Measurements from ENCODE around the gene CCL3. TPM values are rescaled to one million over a fixed set of nuclear protein-coding genes. Genes with fewer than 3 reads are reported as not detected.

CCL3 gene
- total and polyA plus RNA-seq, 2 experiments from 2014 or later = not detected

DNA sequence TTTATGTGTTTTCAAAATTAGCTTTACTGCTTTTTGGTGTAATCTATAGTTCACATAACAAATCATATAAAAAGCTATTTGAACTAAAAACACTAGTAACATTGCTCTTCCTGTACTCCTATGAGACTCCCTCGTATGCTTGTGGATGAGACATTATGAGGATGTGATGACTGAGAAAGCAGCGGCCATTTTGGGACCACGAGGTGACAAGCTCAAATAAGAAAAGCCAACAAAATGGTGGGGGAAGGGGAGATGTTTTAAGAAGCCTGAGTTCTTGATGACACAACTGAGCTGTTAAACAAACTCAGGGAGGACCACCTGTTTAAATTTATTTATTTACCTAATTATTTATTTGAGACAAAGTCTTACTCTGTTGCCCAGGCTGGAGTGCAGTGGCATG lies 21.4 kb downstream of the CCL3 start:
- WGBS, 2 experiments (ENCODE audit: low coverage in 1 of 2, low lambda C conversion rate in 2 of 2, missing lambda C conversion rate in 2 of 2) = 13 to 24% methylated on average over 3 of the region's 3 CpGs
- no peak for TF ChIP-seq EZH2 (IDR thresholded peaks at IDR 0.05; ENCODE audit: insufficient read depth, poor library complexity, severe bottlenecking)
- TF ChIP-seq EZH2phosphoT487 (IDR thresholded peaks at IDR 0.05; ENCODE audit: insufficient read depth, low read depth) = no peak

DNA sequence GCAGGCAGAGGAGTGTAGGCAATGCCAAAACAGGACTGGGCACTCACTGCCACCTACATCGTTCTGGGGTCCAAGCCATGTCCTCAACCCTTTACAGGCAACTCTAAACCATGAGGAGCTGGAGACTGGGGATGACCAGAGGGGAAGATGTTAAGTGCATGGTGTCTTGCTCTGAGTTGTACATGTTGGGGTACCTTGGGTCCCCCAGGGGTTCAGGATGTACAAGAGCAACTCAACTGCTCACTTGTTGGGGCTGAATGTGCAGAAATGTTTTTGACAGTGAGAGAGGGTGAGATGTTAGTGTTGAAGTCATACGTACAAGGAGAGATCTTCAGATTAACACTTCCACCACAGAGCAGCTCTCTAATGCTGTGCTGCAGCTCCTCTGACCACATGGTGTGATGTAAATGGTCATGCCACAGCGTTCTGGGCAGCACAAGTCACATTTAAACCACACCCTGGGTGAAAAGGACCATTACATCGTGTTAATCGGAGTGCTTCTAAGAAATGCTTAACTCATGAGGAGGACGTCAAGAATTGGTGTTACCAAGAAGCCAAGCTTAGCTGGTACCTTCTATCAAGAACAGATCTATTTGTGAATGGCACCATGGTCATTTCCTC lies 23.5 kb downstream of the CCL3 start:
- TF ChIP-seq EZH2 (IDR thresholded peaks at IDR 0.05; ENCODE audit: insufficient read depth, poor library complexity, severe bottlenecking) = no peak
- no peak for TF ChIP-seq EZH2phosphoT487 (IDR thresholded peaks at IDR 0.05; ENCODE audit: insufficient read depth, low read depth)
- Histone ChIP-seq H3K4me3 (no peak overlapping the region), H4K20me1 (ENCODE audit: insufficient read depth) (no peaks in the 10 kb centered on the region), H3K79me2 (ENCODE audit: insufficient read depth) (no peaks in the 10 kb centered on the region), H3K4me1 (ENCODE audit: insufficient read depth) (no peaks in the 10 kb centered on the region), H3K36me3 (ENCODE audit: low read depth) (no peaks in the 10 kb centered on the region), H3F3A (ENCODE audit: insufficient read depth) (no peaks in the 10 kb centered on the region), H2AFZ (no peak overlapping the region), H3K9me2 (ENCODE audit: insufficient read depth) (no peaks in the 10 kb centered on the region), H3K27me3 (replicated peaks; ENCODE audit: insufficient read depth) (no peaks in the 10 kb centered on the region; the same call in 1 of the 2 replicates), H3K9me3 (ENCODE audit: low read depth) (no peaks in the 10 kb centered on the region), H3K9ac (no peak overlapping the region), H3K27ac (no peak overlapping the region), H3K4me2 (ENCODE audit: unreplicated experiment) (no peak overlapping the region)
- DNase-seq = no peak
- in situ Hi-C loops (cut with MboI) = no loop called here
- 30% methylated on average over 6 of the region's 6 CpGs for WGBS, 2 experiments (ENCODE audit: low coverage in 1 of 2, low lambda C conversion rate in 2 of 2, missing lambda C conversion rate in 2 of 2)

More for the DNA sequence above, 21.4 kb downstream of the CCL3 start:
- no peaks in the 10 kb centered on the region for H3K9me2 ChIP-seq (ENCODE audit: insufficient read depth)
- no peak overlapping the region for H3K9ac ChIP-seq
- in situ Hi-C loops (cut with MboI) = no loop called here
- H3K9me3 ChIP-seq (ENCODE audit: low read depth) = no peaks in the 10 kb centered on the region
- no peaks in the 10 kb centered on the region for H3K4me1 ChIP-seq (ENCODE audit: insufficient read depth)
- H3K4me3 ChIP-seq = no peak overlapping the region
- no peaks in the 10 kb centered on the region for H4K20me1 ChIP-seq (ENCODE audit: insufficient read depth)
- no peaks in the 10 kb centered on the region for H3K36me3 ChIP-seq (ENCODE audit: low read depth)
- H2AFZ ChIP-seq = no peak overlapping the region
- H3F3A ChIP-seq (ENCODE audit: insufficient read depth) = no peaks in the 10 kb centered on the region
- no peaks in the 10 kb centered on the region for H3K79me2 ChIP-seq (ENCODE audit: insufficient read depth)
- no peak overlapping the region for H3K27ac ChIP-seq
- no peak for DNase-seq
- H3K27me3 ChIP-seq (replicated peaks; ENCODE audit: insufficient read depth) = no peaks in the 10 kb centered on the region
- no peak overlapping the region for H3K4me2 ChIP-seq (ENCODE audit: unreplicated experiment)

DNA sequence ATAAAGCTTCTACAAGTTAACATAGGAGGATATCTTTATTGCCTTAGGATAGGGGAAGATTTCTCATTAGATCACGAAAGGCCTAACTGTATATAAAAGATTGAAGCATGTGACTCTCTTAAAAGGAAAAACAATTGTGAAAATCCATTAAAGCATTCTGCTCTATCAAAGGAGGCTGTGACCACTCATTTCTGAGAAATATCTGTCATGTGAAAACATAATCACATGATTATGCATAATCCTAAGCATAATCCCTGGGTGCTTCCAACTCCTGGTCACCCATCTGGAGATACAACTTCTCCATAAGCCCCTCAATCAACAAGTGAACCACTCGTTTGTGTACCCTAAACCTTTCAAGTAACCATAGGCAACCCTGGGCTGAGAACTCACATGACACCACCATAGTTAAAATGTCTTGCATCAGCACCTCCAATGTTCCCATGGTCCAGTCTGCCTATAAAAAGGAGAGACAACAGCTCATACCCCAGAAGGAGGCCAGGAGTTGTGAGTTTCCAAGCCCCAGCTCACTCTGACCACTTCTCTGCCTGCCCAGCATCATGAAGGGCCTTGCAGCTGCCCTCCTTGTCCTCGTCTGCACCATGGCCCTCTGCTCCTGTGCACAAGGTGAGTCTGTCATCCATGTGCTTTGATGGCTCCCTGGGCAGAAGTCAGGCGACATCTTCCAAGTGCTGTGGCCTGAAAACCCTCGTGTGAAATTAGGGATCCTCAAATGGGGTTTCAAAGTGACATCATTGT lies 26.0 kb downstream of the CCL3 start, which contains the start of gene CCL18:
Gene CCL18, plus strand, starts transcription at position 487 of the 756 bp plus-strand sequence. Its CDS starts 71 bp downstream, at position 558.
- TF ChIP-seq EZH2 (IDR thresholded peaks at IDR 0.05; ENCODE audit: insufficient read depth, poor library complexity, severe bottlenecking) = no peak
- TF ChIP-seq EZH2phosphoT487 (IDR thresholded peaks at IDR 0.05; ENCODE audit: insufficient read depth, low read depth) = no peak
- H3K9me2 ChIP-seq (ENCODE audit: insufficient read depth) = no peaks in the 10 kb centered on the region
- in situ Hi-C loops (cut with MboI) = no loop called here
- no peak for DNase-seq
- no peaks in the 10 kb centered on the region for H3K36me3 ChIP-seq (ENCODE audit: low read depth)
- H3K4me2 ChIP-seq (ENCODE audit: unreplicated experiment) = no peak within 1 kb of the TSS
- no peak within 1 kb of the TSS for H3K9ac ChIP-seq
- no peaks in the 10 kb centered on the region for H4K20me1 ChIP-seq (ENCODE audit: insufficient read depth)
- WGBS, 2 experiments (ENCODE audit: low coverage in 1 of 2, low lambda C conversion rate in 2 of 2, missing lambda C conversion rate in 2 of 2) = 7 to 13% methylated on average over 5 of the region's 5 CpGs
- H3K9me3 ChIP-seq (ENCODE audit: low read depth) = no peaks in the 10 kb centered on the region
- H3K4me3 ChIP-seq = no peak within 1 kb of the TSS
- H3K27ac ChIP-seq = no peak within 1 kb of the TSS
- H3F3A ChIP-seq (ENCODE audit: insufficient read depth) = no peaks in the 10 kb centered on the region
- H3K27me3 ChIP-seq (replicated peaks; ENCODE audit: insufficient read depth) = no peaks in the 10 kb centered on the region; the same call in 1 of the 2 replicates
- no peak within 1 kb of the TSS for H2AFZ ChIP-seq
- no peaks in the 10 kb centered on the region for H3K79me2 ChIP-seq (ENCODE audit: insufficient read depth)
- no peaks in the 10 kb centered on the region for H3K4me1 ChIP-seq (ENCODE audit: insufficient read depth)

DNA sequence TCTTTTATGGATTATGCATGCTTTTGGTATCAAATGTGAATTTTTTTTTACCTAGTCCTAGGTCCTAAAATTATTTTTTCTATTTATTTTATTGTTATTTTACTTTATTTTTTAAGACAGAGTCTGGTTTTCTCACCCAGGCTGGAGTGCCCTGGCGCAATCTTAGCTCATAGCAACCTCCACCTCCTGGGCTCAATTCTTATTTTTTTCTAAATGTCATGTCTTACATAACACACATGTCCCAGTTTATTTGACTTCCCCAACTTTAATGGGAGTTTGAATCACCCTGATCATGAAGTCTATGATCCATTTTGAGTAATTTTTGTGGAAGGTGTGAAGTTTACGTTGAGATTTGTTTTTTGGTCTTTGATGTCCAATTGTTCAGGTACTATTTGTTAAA lies 29.1 kb downstream of the CCL3 start:
- Histone ChIP-seq H3F3A (ENCODE audit: insufficient read depth) (no peaks in the 10 kb centered on the region), H3K9me2 (ENCODE audit: insufficient read depth) (no peaks in the 10 kb centered on the region), H4K20me1 (ENCODE audit: insufficient read depth) (no peaks in the 10 kb centered on the region), H3K9me3 (ENCODE audit: low read depth) (no peaks in the 10 kb centered on the region), H2AFZ (no peak overlapping the region), H3K4me2 (ENCODE audit: unreplicated experiment) (no peak overlapping the region), H3K4me3 (no peak overlapping the region), H3K9ac (no peak overlapping the region), H3K4me1 (ENCODE audit: insufficient read depth) (no peaks in the 10 kb centered on the region), H3K36me3 (ENCODE audit: low read depth) (no peaks in the 10 kb centered on the region), H3K27me3 (replicated peaks; ENCODE audit: insufficient read depth) (no peaks in the 10 kb centered on the region; the same call in 1 of the 2 replicates), H3K79me2 (ENCODE audit: insufficient read depth) (no peaks in the 10 kb centered on the region), H3K27ac (no peak overlapping the region)
- TF ChIP-seq EZH2phosphoT487 (IDR thresholded peaks at IDR 0.05; ENCODE audit: insufficient read depth, low read depth) (no peak), EZH2 (IDR thresholded peaks at IDR 0.05; ENCODE audit: insufficient read depth, poor library complexity, severe bottlenecking) (no peak)
- DNase-seq = no peak
- WGBS, 2 experiments (ENCODE audit: low coverage in 1 of 2, low lambda C conversion rate in 2 of 2, missing lambda C conversion rate in 2 of 2) = 28 to 38% methylated on average over 2 of the region's 2 CpGs
- in situ Hi-C loops (cut with MboI) = no loop called here
